Nephron (organoid): ENCODE results near the gene INHBC.
"Not testable (repeated sequence)": the region's sequence is repeated elsewhere in the genome, so short reads cannot be mapped to it uniquely, and the experiment has no call there.

ENCODE experiments used
- H3K27ac Mint-ChIP-seq, 3 experiments: 2 replicates each; pipeline ENCODE4 v1.8.0; 2020; ENCODE audit warnings: mixed read lengths in 3 of 3, mild to moderate bottlenecking in 2 of 3, moderate library complexity in 1 of 3
- H3K27me3 Mint-ChIP-seq: 2 replicates; pipeline ENCODE4 v1.8.0; 2021; ENCODE audit warnings: low read depth, mild to moderate bottlenecking, moderate library complexity, mixed read lengths
- H3K36me3 Mint-ChIP-seq: 2 replicates; pipeline ENCODE4 v1.8.0; 2020; ENCODE audit warnings: low read depth, mixed read lengths
- H3K4me1 Mint-ChIP-seq: 2 replicates; pipeline ENCODE4 v1.8.0; 2020; ENCODE audit warnings: mixed read lengths
- H3K4me3 Mint-ChIP-seq, 3 experiments: 2 replicates each; pipeline ENCODE4 v1.8.0; 2020; ENCODE audit warnings: mild to moderate bottlenecking in 3 of 3, mixed read lengths in 3 of 3, moderate library complexity in 2 of 3
- H3K9me3 Mint-ChIP-seq: 2 replicates; pipeline ENCODE4 v1.8.0; 2020; ENCODE audit warnings: mixed read lengths
- CTCF ChIP-seq, 3 experiments: fragments of 200-600 bp; sonication (generic); IDR thresholded peaks; one replicate each; pipeline ENCODE4 v1.5.0; 2021; ENCODE audit warnings: antibody characterized with exemption in 3 of 3; ENCODE audit not compliant: unreplicated experiment in 3 of 3

The INHBC gene

GRCh38 chr12:57390174-57390573 is 44.4 kb upstream of the INHBC start:
- Mint-ChIP-seq H3K36me3 (peaks cover 52% of the 10 kb centered on the region), H3K9me3 (no peaks in the 10 kb centered on the region), H3K27me3 (no peaks in the 10 kb centered on the region), H3K4me3 (no peak overlapping the region), H3K4me1 (no peaks in the 10 kb centered on the region), H3K27ac (peak overlapping the region in 2 of 3 experiments; percentile 34 to 87)
- TF ChIP-seq CTCF (IDR thresholded peaks at IDR 0.05; ENCODE audit: unreplicated experiment in 3 of 3): no peak

GRCh38 chr12:57395121-57395520 is 39.5 kb upstream of the INHBC start:
- no peak overlapping the region for H3K4me3 Mint-ChIP-seq
- H3K9me3 Mint-ChIP-seq: no peaks in the 10 kb centered on the region
- no peak for TF ChIP-seq CTCF (IDR thresholded peaks at IDR 0.05; ENCODE audit: unreplicated experiment in 3 of 3)
- no peak overlapping the region for H3K27ac Mint-ChIP-seq
- H3K27me3 Mint-ChIP-seq: no peaks in the 10 kb centered on the region
- no peaks in the 10 kb centered on the region for H3K4me1 Mint-ChIP-seq
- peaks cover 46% of the 10 kb centered on the region for H3K36me3 Mint-ChIP-seq

- Mint-ChIP-seq H3K27me3 (no peaks in the 10 kb centered on the region), H3K4me3 (no peak overlapping the region), H3K4me1 (no peaks in the 10 kb centered on the region), H3K36me3 (peaks cover 31% of the 10 kb centered on the region), H3K27ac (no peak overlapping the region), H3K9me3 (no peaks in the 10 kb centered on the region)
- no peak for TF ChIP-seq CTCF (IDR thresholded peaks at IDR 0.05; ENCODE audit: unreplicated experiment in 3 of 3)
Measured at GRCh38 chr12:57397441-57397840, 37.1 kb upstream of the INHBC start.

GRCh38 chr12:57399718-57400463 is 34.7 kb upstream of the INHBC start:
- not testable (repeated sequence) for H3K4me3 Mint-ChIP-seq, H3K27ac Mint-ChIP-seq, H3K27me3 Mint-ChIP-seq, H3K4me1 Mint-ChIP-seq, H3K9me3 Mint-ChIP-seq
- H3K36me3 Mint-ChIP-seq: peaks cover 15% of the 10 kb centered on the region

- Mint-ChIP-seq H3K4me3 (no peak overlapping the region), H3K36me3 (peaks cover 10% of the 10 kb centered on the region), H3K4me1 (no peaks in the 10 kb centered on the region), H3K27ac (no peak overlapping the region), H3K9me3 (no peaks in the 10 kb centered on the region), H3K27me3 (no peaks in the 10 kb centered on the region)
- TF ChIP-seq CTCF (IDR thresholded peaks at IDR 0.05; ENCODE audit: unreplicated experiment in 3 of 3): no peak
Measured at GRCh38 chr12:57401165-57401564, 33.4 kb upstream of the INHBC start.

GRCh38 chr12:57402156-57402555 is 32.4 kb upstream of the INHBC start:
- not testable (repeated sequence) for H3K4me1 Mint-ChIP-seq, H3K27me3 Mint-ChIP-seq, H3K4me3 Mint-ChIP-seq, H3K27ac Mint-ChIP-seq, H3K9me3 Mint-ChIP-seq
- peaks cover 12% of the 10 kb centered on the region for H3K36me3 Mint-ChIP-seq

GRCh38 chr12:57404966-57405640 is 29.5 kb upstream of the INHBC start:
- no peaks in the 10 kb centered on the region for H3K27me3 Mint-ChIP-seq
- H3K27ac Mint-ChIP-seq: no peak overlapping the region
- no peaks in the 10 kb centered on the region for H3K4me1 Mint-ChIP-seq
- no peak for TF ChIP-seq CTCF (IDR thresholded peaks at IDR 0.05; ENCODE audit: unreplicated experiment in 3 of 3)
- H3K9me3 Mint-ChIP-seq: no peaks in the 10 kb centered on the region
- peaks cover 7% of the 10 kb centered on the region for H3K36me3 Mint-ChIP-seq
- no peak overlapping the region for H3K4me3 Mint-ChIP-seq
